Thymus (tissue), 11 donors: Measurements from ENCODE around the gene NRAS. TPM values are rescaled to one million over a fixed set of nuclear protein-coding genes. Genes with fewer than 3 reads are reported as not detected.

Experiments
- DNase-seq, 9 donors: peaks; one replicate each; pipeline ENCODE4 v3.0.0-alpha.2; 2013; ENCODE audit warnings: low spot score in 9 of 9, low read depth in 6 of 9, missing footprints in 1 of 9
- H3K27ac ChIP-seq, 2 donors: one replicate each; pipeline ENCODE4 v1.5.1; 2013; ENCODE audit warnings: control low read depth in 1 of 2, low read depth in 1 of 2, low read length in 1 of 2, mild to moderate bottlenecking in 1 of 2, moderate library complexity in 1 of 2
- H3K27me3 ChIP-seq, 2 donors: one replicate each; pipeline ENCODE4 v1.5.1; 2013; ENCODE audit warnings: low read length in 1 of 2; ENCODE audit not compliant: control insufficient read depth in 2 of 2, insufficient read depth in 1 of 2
- H3K36me3 ChIP-seq, 2 donors: one replicate each; pipeline ENCODE4 v1.5.1; 2013; ENCODE audit warnings: low read length in 1 of 2, mild to moderate bottlenecking in 1 of 2, moderate library complexity in 1 of 2; ENCODE audit not compliant: control insufficient read depth in 2 of 2, insufficient read depth in 2 of 2
- H3K4me1 ChIP-seq, 2 donors: one replicate each; pipeline ENCODE4 v1.5.1; 2013; ENCODE audit warnings: low read length in 2 of 2; ENCODE audit not compliant: control insufficient read depth in 2 of 2, insufficient read depth in 2 of 2
- H3K4me3 ChIP-seq, 2 donors: one replicate each; pipeline ENCODE4 v1.5.1; 2013; ENCODE audit warnings: low read length in 2 of 2, control low read depth in 1 of 2, mild to moderate bottlenecking in 1 of 2
- H3K9me3 ChIP-seq, 2 donors: one replicate each; pipeline ENCODE4 v1.5.1; 2013; ENCODE audit warnings: low read length in 1 of 2, mild to moderate bottlenecking in 1 of 2; ENCODE audit not compliant: control insufficient read depth in 2 of 2, insufficient read depth in 1 of 2
- WGBS: extraction: QIAGEN DNeasy Blood & Tissue Kit; methylation state at CpG from one replicate; pipeline ENCODE4 v1.1.7; 2013; 5-methylcytosine and 5-hydroxymethylcytosine counted together
- polyA plus RNA-seq: library from polyadenylated mRNA; stranded (reverse); fragments of 200-250 nt; gene quantifications from one replicate; pipeline ENCODE4 v1.2.3, GENCODE V29; 2013
- total RNA-seq: library from RNA; stranded (reverse); fragments of 120-200 nt; gene quantifications from one replicate; pipeline ENCODE4 v1.2.4, GENCODE V29; 2013
- donor health status: healthy.

Gene NRAS
- total and polyA plus RNA-seq, 2 donors: 33.3 to 54.7 TPM

- peaks cover 6 to 10% of the 10 kb centered on the region in 2 donors for H3K4me1 ChIP-seq
- WGBS: 93% methylated on average over 3 of the region's 3 CpGs
- DNase-seq: no peak
- peaks cover 7 to 35% of the 10 kb centered on the region in 2 donors for H3K27me3 ChIP-seq
- no peak overlapping the region for H3K4me3 ChIP-seq
- H3K9me3 ChIP-seq: peaks cover 0 to 5% of the 10 kb centered on the region in 2 donors
- no peaks in the 10 kb centered on the region for H3K36me3 ChIP-seq
- H3K27ac ChIP-seq: no peak overlapping the region
Observed at GRCh38 chr1:114666954-114667353, 49.6 kb downstream of the NRAS start.

- DNase-seq: no peak
- Histone ChIP-seq H3K9me3 (no peaks in the 10 kb centered on the region), H3K4me3 (no peak overlapping the region), H3K36me3 (no peaks in the 10 kb centered on the region), H3K27ac (no peak overlapping the region), H3K27me3 (peaks cover 0 to 2% of the 10 kb centered on the region in 2 donors), H3K4me1 (no peaks in the 10 kb centered on the region)
- WGBS: 72% methylated on average over 2 of the region's 2 CpGs
Observed at GRCh38 chr1:114660238-114660637, 56.3 kb downstream of the NRAS start.

Other genes starting within 250 kb of the NRAS start
- 31.0 TPM for gene TRIM33, start 205.6 kb downstream of the NRAS start, total RNA-seq
- gene TRIM33, start 205.6 kb downstream of the NRAS start, polyA plus RNA-seq: 20.1 TPM
- gene BCAS2, start 135.2 kb downstream of the NRAS start, total RNA-seq: 46.3 TPM
- gene BCAS2, start 135.2 kb downstream of the NRAS start, polyA plus RNA-seq: 57.8 TPM
- gene DENND2C, start 46.7 kb downstream of the NRAS start, total RNA-seq: 0.47 TPM
- gene DENND2C, start 46.7 kb downstream of the NRAS start, polyA plus RNA-seq: 2.9 TPM
- 0.05 TPM for gene AMPD1, start 21.2 kb downstream of the NRAS start, total RNA-seq
- gene AMPD1, start 21.2 kb downstream of the NRAS start, polyA plus RNA-seq: 0.27 TPM
- gene CSDE1, start 41.2 kb upstream of the NRAS start, total RNA-seq: 216 TPM
- gene CSDE1, start 41.2 kb upstream of the NRAS start, polyA plus RNA-seq: 204 TPM
- 45.6 TPM for gene SIKE1, start 63.9 kb upstream of the NRAS start, total RNA-seq
- 26.6 TPM for gene SIKE1, start 63.9 kb upstream of the NRAS start, polyA plus RNA-seq
- 0.05 TPM for gene SYCP1, start 138.1 kb upstream of the NRAS start, total RNA-seq
- 0.07 TPM for gene SYCP1, start 138.1 kb upstream of the NRAS start, polyA plus RNA-seq